ENCODE data around the gene LCE2D. TPM values are rescaled to one million over a fixed set of nuclear protein-coding genes. Genes with fewer than 3 reads are reported as not detected.

LCE2D gene
- total RNA-seq, 1 experiment from 2014 or later, result not detected

DNA sequence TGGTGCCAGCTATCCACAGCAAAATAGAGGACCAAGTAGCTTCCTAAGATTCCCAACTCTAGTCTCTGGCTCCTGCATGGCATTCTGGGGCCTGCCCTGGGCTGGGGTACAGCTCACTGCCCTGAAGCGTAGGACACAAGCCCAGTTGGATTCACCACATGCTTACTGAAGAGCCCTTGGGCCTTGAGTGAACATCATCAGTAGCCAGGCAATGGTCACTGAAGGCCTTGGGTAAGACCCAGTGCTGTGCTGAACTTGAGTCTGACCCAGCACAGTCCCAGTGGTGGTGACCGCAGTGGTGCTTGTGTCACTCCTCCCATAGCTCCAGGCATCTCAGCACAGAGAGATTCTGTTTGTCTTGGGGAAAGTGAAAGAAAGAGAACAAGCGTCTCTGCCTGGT lies 32.6 kb upstream of the LCE2D start (continued):
- TF ChIP-seq SRF (IDR thresholded peaks at IDR 0.05; ENCODE audit: low read depth) (no peak), SIN3A (IDR thresholded peaks at IDR 0.05; ENCODE audit: low read depth) (no peak), ZNF274 (IDR thresholded peaks at IDR 0.05; ENCODE audit: low read depth, low read length) (no peak), FOSL1 (IDR thresholded peaks at IDR 0.05; ENCODE audit: low read depth) (no peak)

DNA sequence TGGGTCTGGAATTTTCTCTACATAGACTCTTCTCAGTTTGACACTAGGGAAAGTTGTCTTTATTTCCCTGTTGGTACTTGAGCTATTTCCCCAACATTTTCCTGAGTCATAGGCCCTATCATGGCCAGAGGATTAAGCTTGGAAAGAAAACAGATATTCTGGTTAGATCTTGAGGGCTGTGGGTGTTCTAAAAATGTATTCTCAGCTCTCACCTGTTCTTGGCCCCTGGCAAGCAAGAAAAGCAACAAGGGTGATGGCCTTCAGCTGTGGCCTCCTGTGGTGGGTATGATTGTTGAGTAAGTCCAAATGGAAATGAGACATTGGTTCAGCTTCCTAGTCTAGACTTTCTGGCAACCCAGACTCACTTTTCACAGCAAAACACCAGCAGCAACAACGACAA lies 22.8 kb upstream of the LCE2D start:
- Histone ChIP-seq H3K4me2 (ENCODE audit: low read length) (no peak overlapping the region), H4K20me1 (ENCODE audit: insufficient read depth) (no peaks in the 10 kb centered on the region; the same call in 1 of the 2 replicates), H3K79me2 (ENCODE audit: insufficient read depth, low read length) (no peaks in the 10 kb centered on the region), H3K9me2 (ENCODE audit: insufficient read depth) (no peaks in the 10 kb centered on the region), H2AFZ (ENCODE audit: low read depth, low read length, poor library complexity, severe bottlenecking) (no peak overlapping the region), H3K4me3 (replicated peaks in 1 of 2; ENCODE audit: low read depth in 1 of 2, low read length in 2 of 2) (no peak overlapping the region), H3K27ac (ENCODE audit: low read depth, low read length) (no peak overlapping the region), H3K4me1 (ENCODE audit: control insufficient read depth in 1 of 2, insufficient read depth in 2 of 2, low read length in 2 of 2) (no peaks in the 10 kb centered on the region), H3K9me3 (ENCODE audit: control insufficient read depth in 1 of 2, insufficient read depth in 1 of 2, low read depth in 1 of 2, low read length in 2 of 2) (no peaks in the 10 kb centered on the region), H3K36me3 (ENCODE audit: control insufficient read depth in 1 of 2, insufficient read depth in 2 of 2, low read length in 2 of 2) (no peaks in the 10 kb centered on the region), H3K27me3 (ENCODE audit: insufficient read depth, low read length) (peaks cover 24% of the 10 kb centered on the region; the same call in 1 of the 2 replicates), H3K9ac (ENCODE audit: low read length) (no peak overlapping the region)
- no TSS peak for BruUV-seq (replicated peaks)
- DNase-seq (ENCODE audit: low read depth, low spot score), result no peak
- ATAC-seq, result no peak
- no peak for TF ChIP-seq MAX (IDR thresholded peaks at IDR 0.05)
- TF ChIP-seq, protein P1, sequence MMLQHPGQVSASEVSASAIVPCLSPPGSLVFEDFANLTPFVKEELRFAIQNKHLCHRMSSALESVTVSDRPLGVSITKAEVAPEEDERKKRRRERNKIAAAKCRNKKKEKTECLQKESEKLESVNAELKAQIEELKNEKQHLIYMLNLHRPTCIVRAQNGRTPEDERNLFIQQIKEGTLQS (IDR thresholded peaks at IDR 0.05), result no peak
- TF ChIP-seq, protein P2, sequence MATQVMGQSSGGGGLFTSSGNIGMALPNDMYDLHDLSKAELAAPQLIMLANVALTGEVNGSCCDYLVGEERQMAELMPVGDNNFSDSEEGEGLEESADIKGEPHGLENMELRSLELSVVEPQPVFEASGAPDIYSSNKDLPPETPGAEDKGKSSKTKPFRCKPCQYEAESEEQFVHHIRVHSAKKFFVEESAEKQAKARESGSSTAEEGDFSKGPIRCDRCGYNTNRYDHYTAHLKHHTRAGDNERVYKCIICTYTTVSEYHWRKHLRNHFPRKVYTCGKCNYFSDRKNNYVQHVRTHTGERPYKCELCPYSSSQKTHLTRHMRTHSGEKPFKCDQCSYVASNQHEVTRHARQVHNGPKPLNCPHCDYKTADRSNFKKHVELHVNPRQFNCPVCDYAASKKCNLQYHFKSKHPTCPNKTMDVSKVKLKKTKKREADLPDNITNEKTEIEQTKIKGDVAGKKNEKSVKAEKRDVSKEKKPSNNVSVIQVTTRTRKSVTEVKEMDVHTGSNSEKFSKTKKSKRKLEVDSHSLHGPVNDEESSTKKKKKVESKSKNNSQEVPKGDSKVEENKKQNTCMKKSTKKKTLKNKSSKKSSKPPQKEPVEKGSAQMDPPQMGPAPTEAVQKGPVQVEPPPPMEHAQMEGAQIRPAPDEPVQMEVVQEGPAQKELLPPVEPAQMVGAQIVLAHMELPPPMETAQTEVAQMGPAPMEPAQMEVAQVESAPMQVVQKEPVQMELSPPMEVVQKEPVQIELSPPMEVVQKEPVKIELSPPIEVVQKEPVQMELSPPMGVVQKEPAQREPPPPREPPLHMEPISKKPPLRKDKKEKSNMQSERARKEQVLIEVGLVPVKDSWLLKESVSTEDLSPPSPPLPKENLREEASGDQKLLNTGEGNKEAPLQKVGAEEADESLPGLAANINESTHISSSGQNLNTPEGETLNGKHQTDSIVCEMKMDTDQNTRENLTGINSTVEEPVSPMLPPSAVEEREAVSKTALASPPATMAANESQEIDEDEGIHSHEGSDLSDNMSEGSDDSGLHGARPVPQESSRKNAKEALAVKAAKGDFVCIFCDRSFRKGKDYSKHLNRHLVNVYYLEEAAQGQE (IDR thresholded peaks at IDR 0.05; ENCODE audit: low read depth), result no peak
- no peak for TF ChIP-seq CBX3 (IDR thresholded peaks at IDR 0.05; ENCODE audit: low read depth)
- TF ChIP-seq EGR1 (IDR thresholded peaks at IDR 0.05; ENCODE audit: low read depth), result no peak
- no peak for TF ChIP-seq FOSL1 (IDR thresholded peaks at IDR 0.05; ENCODE audit: low read depth)
- no peak for TF ChIP-seq CEBPB (IDR thresholded peaks at IDR 0.05; ENCODE audit: low read depth)
- TF ChIP-seq SIN3A (IDR thresholded peaks at IDR 0.05; ENCODE audit: low read depth), result no peak
- no peak for TF ChIP-seq SRF (IDR thresholded peaks at IDR 0.05; ENCODE audit: low read depth)
- TF ChIP-seq YY1 (IDR thresholded peaks at IDR 0.05; ENCODE audit: extremely low read depth, insufficient replicate concordance, low read depth, low read length), result no peak
- TF ChIP-seq EZH2phosphoT487 (IDR thresholded peaks at IDR 0.05; ENCODE audit: borderline replicate concordance), result no peak
- TF ChIP-seq ZFX (IDR thresholded peaks at IDR 0.05), result no peak
- TF ChIP-seq TCF7L2 (IDR thresholded peaks at IDR 0.05; ENCODE audit: borderline replicate concordance, extremely low read depth, insufficient read depth, insufficient read length), result no peak
- TF ChIP-seq ELF1 (IDR thresholded peaks at IDR 0.05; ENCODE audit: borderline replicate concordance, low read depth), result no peak
- no peak for TF ChIP-seq POLR2AphosphoS5 (IDR thresholded peaks at IDR 0.05; ENCODE audit: low read depth, low read length)
- TF ChIP-seq, protein P3, sequence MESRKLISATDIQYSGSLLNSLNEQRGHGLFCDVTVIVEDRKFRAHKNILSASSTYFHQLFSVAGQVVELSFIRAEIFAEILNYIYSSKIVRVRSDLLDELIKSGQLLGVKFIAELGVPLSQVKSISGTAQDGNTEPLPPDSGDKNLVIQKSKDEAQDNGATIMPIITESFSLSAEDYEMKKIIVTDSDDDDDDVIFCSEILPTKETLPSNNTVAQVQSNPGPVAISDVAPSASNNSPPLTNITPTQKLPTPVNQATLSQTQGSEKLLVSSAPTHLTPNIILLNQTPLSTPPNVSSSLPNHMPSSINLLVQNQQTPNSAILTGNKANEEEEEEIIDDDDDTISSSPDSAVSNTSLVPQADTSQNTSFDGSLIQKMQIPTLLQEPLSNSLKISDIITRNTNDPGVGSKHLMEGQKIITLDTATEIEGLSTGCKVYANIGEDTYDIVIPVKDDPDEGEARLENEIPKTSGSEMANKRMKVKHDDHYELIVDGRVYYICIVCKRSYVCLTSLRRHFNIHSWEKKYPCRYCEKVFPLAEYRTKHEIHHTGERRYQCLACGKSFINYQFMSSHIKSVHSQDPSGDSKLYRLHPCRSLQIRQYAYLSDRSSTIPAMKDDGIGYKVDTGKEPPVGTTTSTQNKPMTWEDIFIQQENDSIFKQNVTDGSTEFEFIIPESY (IDR thresholded peaks at IDR 0.05; ENCODE audit: extremely low read depth, insufficient replicate concordance, low read length), result no peak
- TF ChIP-seq, protein P4, sequence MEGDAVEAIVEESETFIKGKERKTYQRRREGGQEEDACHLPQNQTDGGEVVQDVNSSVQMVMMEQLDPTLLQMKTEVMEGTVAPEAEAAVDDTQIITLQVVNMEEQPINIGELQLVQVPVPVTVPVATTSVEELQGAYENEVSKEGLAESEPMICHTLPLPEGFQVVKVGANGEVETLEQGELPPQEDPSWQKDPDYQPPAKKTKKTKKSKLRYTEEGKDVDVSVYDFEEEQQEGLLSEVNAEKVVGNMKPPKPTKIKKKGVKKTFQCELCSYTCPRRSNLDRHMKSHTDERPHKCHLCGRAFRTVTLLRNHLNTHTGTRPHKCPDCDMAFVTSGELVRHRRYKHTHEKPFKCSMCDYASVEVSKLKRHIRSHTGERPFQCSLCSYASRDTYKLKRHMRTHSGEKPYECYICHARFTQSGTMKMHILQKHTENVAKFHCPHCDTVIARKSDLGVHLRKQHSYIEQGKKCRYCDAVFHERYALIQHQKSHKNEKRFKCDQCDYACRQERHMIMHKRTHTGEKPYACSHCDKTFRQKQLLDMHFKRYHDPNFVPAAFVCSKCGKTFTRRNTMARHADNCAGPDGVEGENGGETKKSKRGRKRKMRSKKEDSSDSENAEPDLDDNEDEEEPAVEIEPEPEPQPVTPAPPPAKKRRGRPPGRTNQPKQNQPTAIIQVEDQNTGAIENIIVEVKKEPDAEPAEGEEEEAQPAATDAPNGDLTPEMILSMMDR (IDR thresholded peaks at IDR 0.05 in 2 of 3, conservative IDR thresholded peaks at IDR 0.05 in 1 of 3; ENCODE audit: borderline replicate concordance in 1 of 3, insufficient read depth in 1 of 3, low read depth in 2 of 3, low read length in 2 of 3), result no peak
- CTCF ChIA-PET, result no interaction called here
- intact Hi-C loops (cut with micrococcal nuclease), result no loop called here
- RAD21 ChIA-PET (ENCODE audit: low non-redundant PET in 1 of 2, low total read pairs in 2 of 2, uncharacterized antibody in 2 of 2, unreplicated experiment in 2 of 2), result no interaction called here
- POLR2A ChIA-PET, result no interaction called here

Data from HCT116 (cell line).